ENCODE data around the gene DECR2. TPM values are rescaled to one million over a fixed set of nuclear protein-coding genes. Genes with fewer than 3 reads are reported as not detected.

The DECR2 gene
- total RNA-seq, 2 donors from 2014 or later, result 12.6 to 14.6 TPM

DNA sequence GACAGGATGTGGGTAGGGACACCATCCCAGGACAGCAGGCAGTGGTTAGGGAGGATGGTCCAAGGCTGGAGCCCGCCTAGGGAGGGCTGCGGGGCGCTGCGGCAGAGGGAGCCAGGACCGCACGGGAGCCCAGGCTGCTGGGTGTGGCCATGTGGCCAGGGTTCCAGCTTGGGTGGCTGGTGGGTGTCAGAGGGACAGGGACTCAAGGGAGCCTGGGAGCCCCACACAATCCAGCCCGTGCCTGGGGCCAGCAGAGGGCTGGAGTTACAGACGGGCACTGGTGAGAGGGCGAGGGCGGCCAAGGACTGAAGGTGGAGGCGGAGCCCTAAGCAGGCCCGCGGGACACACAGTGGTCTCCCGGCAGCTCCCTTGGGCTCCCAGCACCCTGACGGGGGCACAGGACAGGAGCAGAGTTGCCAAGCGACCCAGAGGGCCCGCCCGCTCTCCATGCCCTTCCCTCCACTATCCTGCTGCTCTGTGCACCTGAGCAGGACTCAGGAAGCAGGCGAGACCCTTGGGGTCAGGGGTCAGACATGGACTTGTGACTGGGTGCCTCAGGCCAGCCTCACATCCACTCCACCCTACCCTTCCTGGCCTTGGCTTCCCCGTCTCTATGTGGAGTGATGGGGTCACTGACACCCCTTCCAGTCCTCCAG, 38.4 kb upstream of the DECR2 start:
- ATAC-seq, result no peak
- H3K27ac Mint-ChIP-seq, result no peak overlapping the region
- no peak for DNase-seq (ENCODE audit: low spot score in 2 of 2)
- no peaks in the 10 kb centered on the region for H3K9me3 Mint-ChIP-seq
- no peaks in the 10 kb centered on the region for H3K36me3 Mint-ChIP-seq

DNA sequence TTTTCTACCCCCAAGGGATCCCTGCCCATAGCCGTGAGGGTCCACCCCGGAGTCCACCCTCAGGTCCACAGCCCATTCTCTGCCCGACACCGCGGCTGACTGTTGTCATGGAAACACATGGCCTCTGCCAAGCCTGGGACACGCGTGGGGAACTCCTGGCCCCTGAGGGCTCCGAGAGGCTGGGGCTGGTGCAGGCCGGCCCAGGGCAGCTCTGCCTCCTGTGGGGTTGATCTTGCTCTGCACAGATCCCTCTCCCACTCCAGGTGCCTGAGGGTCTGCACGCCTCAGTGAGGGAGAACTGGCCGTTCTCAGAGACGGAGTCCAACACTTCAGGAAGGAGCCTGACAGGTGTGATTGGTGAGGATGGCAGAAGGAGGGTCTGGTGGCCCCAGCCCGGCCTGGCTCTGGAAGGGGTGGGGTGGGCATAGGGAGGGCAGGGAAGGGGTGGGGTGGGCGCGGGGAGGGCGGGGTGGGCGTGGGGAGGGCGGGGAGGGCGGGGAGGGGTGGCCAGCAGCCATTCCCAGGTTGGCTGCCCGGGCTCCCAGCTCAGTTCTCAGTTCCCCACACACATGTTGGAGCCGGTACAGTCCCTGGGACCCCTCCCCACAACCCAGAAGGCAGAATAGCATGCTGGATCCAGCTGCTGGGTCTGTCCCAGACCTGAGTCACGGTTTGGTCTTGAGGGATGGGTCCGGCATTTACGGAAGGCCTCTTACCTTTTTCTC, 37.8 kb upstream of the DECR2 start:
- ATAC-seq, result no peak
- Mint-ChIP-seq H3K36me3 (no peaks in the 10 kb centered on the region), H3K27ac (no peak overlapping the region), H3K9me3 (no peaks in the 10 kb centered on the region)
- DNase-seq (ENCODE audit: low spot score in 2 of 2), result no peak

DNA sequence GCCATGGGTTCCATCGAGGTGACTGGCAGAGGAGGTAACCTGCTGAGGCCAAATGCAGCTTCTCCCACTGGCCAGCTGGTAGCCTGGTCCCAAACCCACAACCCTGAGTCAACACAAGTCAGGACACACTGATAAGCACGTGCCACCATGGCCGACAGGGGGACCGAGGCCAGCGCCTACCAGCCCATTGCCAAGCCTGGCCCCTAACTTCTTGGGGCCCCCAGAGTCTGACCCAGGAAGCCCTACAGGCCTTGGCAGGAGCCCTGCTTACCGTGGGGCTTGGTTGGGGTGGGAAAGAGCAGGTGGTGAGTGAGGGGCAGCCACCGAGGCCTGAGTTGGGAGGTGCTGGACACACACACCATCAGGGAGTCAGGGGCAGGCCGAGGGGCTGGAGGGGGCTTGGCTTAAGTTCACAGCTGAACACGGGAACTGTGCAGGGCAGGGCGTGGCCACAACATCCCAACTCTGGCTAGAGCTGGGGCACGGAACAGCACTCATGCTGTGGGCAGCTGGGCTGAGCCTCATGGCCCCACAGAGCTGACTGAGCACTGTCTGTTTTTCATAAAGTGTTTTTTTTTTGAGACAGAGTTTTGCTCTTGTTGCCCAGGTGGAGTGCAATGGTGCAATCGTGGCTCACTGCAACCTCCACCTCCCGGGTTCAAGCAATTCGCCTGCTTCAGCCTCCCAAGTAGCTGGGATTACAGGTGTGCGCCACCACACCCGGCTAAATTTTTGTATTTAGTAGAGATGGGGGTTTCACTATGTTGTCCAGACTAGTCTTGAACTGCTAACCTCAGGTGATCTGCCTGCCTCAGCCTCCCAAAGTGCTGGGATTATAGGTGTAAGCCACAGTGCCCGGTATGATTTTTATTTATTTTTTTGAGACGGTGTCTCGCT, 36.8 kb upstream of the DECR2 start:
- no peak overlapping the region for H3K27ac Mint-ChIP-seq
- H3K36me3 Mint-ChIP-seq, result no peaks in the 10 kb centered on the region
- ATAC-seq, result no peak
- DNase-seq (ENCODE audit: low spot score in 2 of 2), result peak in 1 of 2 donors; percentile 55
- H3K9me3 Mint-ChIP-seq, result no peaks in the 10 kb centered on the region

DNA sequence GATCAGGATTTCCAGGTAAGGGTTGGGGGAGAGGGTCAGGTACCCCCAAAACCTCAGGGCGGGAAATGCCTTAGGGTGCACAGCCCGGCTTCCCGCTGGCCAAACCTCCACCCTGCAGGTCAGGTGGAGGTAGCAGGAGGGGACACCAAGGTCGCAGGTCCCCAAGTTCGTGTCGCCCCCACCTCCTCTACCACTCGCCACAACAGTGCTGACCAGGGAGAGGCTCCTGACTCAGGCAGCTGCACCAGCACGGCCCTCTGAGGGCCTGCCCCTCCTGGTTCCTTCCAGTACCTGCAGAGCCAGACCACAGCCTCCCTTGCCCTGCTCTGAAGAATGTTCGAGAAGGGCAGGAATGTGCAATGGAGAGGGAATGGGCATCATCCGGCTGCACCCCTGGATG, 35.2 kb upstream of the DECR2 start:
- H3K9me3 Mint-ChIP-seq, result no peaks in the 10 kb centered on the region
- H3K36me3 Mint-ChIP-seq, result no peaks in the 10 kb centered on the region
- H3K27ac Mint-ChIP-seq, result no peak overlapping the region
- ATAC-seq (no peak), DNase-seq (ENCODE audit: low spot score in 2 of 2) (no peak)

DNA sequence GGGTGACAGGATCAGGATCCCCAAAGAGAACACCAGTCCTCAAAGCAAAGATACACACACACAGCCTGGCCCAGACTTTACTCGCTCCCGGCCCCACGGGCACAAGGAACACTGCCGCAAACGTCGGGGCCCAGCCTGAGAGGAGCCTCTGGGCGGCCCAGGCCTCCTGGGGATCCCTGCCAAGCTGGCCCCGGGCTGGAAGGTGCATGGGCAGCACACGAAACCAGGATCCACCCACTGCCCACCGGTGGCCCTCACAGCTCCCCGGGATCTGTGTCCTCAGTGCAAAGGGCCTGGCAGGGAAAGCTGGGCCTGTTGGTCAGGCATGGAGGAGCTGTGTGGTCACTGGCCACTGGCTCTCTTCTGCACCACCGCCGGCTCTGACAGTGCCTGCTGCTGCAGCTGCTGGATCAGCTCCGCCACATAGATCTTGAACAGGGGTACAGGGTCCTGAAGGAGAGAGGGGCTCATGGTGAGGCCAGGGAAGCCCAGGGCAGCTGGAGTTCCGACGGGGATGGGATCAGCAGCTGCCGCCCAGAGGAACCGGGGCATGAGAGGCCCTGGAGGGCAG, 34.3 kb upstream of the DECR2 start:
- Mint-ChIP-seq H3K9me3 (no peaks in the 10 kb centered on the region), H3K36me3 (no peaks in the 10 kb centered on the region), H3K27ac (no peak overlapping the region)
- no peak for ATAC-seq
- DNase-seq (ENCODE audit: low spot score in 2 of 2), result peak in 1 of 2 donors; percentile 57

DNA sequence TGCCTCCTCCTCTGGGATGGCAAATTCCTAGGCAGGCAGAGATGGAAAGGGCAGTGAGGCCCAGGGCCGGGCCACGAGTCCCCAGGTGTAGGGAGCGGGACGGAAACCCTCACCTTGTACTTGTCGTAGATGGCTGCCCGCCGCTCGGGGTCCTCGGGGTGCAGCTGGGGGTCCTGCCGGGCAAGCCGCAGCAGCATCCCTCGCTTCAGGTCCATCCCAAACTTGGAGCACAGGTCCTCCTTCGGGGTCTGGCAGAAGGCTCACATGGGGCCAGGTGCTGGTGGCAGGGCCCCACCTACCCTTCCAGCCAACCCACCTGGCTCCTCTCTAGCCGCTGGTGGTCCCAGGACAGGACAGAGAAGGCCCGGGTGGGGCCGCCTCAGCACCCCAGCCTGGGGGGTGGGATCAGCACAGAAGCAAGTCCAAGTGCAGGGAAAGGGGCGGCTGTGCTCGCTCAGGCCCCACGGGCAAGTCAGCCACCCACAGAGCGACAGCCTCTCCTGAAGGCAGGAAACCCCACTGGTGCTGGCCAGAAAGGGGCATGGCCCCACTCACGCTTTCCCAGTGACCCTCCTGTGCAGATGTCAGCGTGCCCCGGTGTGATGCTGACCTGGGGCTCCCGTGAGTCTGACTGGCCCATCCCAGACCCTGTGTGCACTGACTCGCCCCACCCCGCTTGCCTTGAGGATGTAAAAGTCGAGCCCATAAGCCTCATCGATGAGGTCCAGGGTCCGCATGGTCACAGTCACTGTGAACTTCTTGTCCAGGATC, 33.1 kb upstream of the DECR2 start:
- no peaks in the 10 kb centered on the region for H3K36me3 Mint-ChIP-seq
- H3K9me3 Mint-ChIP-seq, result no peaks in the 10 kb centered on the region
- ATAC-seq, result no peak
- peak overlapping the region in 1 of 2 donors; percentile 94 for H3K27ac Mint-ChIP-seq
- no peak for DNase-seq (ENCODE audit: low spot score in 2 of 2)

DNA sequence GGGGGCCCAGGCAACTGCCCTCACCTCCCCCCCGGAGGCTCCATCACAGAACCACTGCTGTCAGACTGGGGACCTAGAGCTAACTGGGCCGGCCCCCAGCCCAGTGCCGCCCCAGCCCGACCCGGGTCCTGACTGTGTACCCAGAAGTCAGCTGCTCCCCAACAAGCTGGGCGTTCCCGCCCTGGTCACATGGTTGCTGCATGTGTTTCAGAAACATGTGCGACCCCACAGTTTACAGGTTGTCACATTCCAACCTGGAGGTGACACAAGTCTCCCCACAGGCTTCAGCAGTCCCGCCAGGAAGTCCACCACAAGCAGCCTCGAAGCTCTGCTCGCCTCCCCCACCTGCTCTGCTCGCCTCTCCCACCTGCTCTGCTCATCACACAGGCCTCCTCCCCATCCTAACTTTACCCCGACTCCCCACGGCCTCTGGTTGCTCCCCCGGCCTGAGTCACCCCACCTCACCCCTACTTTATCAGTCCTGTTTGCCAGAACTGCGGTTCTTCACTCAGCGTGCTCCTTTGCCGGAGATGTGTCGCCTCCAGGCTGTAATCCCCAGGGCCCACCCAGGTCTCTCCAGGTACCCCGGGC, 32.3 kb upstream of the DECR2 start:
- ATAC-seq, result no peak
- Mint-ChIP-seq H3K27ac (peak overlapping the region in 1 of 2 donors; percentile 94), H3K36me3 (no peaks in the 10 kb centered on the region)

DNA sequence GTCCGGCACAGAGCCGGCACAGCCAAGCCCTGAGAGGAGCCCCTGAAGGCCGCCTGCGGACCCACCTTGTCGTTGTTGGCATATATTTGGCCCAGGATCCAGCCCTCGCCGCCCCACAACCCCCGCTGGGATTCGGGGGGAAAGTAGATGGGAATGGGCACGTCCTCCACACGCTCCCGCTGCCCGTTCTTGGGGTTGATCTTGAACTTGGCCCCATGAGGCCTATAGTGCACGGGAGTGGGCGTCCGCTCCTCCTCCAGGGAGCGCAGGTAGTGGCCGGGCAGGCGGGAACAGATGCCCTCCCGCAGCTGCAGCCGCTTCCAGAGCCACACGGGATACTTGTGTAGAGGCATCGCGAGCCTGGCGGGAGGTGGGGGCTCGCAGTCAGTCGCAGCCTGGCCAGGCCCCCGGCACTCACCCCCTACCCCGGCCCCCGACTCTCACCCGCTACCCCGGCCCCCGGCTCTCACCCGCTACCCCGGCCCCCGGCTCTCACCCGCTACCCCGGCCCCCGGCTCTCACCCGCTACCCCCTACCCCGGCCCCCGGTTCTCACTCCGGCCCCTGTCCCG, 31.7 kb upstream of the DECR2 start:
- Mint-ChIP-seq H3K36me3 (no peaks in the 10 kb centered on the region), H3K9me3 (no peaks in the 10 kb centered on the region), H3K27ac (peak overlapping the region in 1 of 2 donors; percentile 94)
- ATAC-seq (no peak), DNase-seq (ENCODE audit: low spot score in 2 of 2) (no peak)

More for the DNA sequence above, 32.3 kb upstream of the DECR2 start:
- no peak for DNase-seq (ENCODE audit: low spot score in 2 of 2)
- H3K9me3 Mint-ChIP-seq, result no peaks in the 10 kb centered on the region

DNA sequence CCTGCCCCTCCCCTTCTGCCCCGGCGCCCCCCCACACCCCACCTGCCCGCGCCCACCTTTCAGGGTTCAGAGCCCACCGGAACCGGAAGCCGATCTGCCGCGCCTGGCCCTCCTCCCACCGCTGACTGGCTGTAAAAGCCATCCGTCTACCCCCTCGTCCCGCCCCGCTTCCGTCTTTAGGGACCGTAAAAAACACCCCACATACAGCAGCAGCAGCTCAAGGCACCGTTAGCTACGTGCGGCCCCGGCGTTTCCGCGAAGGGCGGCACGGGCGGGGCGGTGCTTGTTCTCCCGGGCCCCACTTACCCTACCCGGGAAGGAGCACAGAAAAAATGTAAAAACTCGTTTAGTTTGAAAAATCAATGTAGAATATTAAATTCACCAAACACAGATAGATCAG, 31.2 kb upstream of the DECR2 start, which contains the start of gene MRPL28:
Gene MRPL28, minus strand, starts transcription at position 96 of the 400 bp plus-strand sequence. CDS start 320 bp downstream, outside the sequence.
- H3K9me3 Mint-ChIP-seq, result no peaks in the 10 kb centered on the region
- peak within 1 kb of the TSS; percentile 94 to 96 for H3K27ac Mint-ChIP-seq
- H3K36me3 Mint-ChIP-seq, result no peaks in the 10 kb centered on the region
- ATAC-seq, result peak; percentile 99 to 100
- DNase-seq (ENCODE audit: low spot score in 2 of 2), result peak; percentile 90 to 94

DNA sequence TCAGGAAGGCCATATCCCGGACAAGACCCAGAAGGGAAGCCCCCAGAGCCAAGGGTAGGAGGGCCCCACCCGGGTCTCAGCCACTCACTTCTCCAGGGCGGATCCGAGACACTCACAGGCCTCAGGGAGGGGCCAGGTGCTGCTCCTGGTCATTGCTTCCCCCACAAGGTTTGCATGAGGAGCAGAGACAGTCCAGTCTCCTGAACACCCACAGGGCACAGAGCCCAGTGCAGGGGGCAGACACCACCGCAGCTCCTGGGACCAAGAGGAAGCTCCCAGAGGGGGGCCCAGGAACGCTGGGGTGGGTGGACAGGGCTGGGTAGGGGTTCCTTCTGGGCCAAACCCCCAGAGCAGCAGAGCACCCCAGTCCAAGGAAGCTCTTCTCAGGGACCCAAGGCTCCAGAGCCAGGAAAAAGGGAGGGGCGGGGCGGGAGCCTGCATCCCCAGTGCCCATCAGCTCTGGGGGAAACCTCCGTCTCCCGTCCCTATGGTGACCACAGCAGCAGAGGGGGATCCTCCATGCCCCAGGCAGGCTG, 30.6 kb upstream of the DECR2 start:
- ATAC-seq (peak in 1 of 2 donors; percentile 3), DNase-seq (ENCODE audit: low spot score in 2 of 2) (no peak)
- H3K27ac Mint-ChIP-seq, result peak overlapping the region; percentile 94 to 96
- no peaks in the 10 kb centered on the region for H3K36me3 Mint-ChIP-seq
- no peaks in the 10 kb centered on the region for H3K9me3 Mint-ChIP-seq

DNA sequence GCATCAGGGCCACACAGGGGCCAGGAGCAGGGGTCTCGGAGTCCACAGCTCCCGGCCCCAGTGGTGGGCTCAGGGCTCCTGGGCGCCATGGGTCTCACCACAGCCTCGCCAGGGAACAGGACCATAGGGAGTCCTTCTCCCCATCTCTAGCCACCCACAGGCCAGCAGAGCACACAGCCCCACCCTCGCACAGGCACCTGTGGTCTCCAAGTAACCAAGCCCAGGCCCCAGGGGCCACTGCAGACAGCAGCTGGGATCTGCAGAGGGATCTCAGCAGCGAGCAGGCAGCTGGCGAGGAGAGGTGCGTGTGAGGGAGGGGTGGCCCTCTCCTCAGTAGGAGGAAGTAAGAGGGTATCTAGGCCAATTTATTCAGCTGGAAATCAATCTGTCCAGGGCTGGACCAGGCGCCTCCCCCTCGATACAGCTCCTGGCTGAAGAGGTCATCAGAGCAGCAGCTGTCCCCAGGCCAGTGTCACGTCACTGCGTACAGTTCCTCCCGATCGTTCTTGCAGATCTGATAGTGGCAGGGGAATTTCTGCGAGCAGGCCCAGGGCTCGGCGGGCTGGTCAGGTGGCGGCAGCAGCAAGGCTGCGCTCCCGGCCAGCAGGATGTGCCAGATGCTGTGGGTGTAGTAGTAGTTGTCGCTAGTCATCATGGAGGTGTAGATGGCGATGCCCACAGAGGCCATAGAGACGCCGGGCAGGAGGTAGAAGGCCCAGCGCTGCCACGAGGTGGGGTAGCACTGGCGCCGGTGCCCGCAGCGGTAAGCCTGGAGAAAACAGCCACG, 30.0 kb upstream of the DECR2 start:
- H3K27ac Mint-ChIP-seq, result peak overlapping the region in 1 of 2 donors; percentile 94
- ATAC-seq (no peak), DNase-seq (ENCODE audit: low spot score in 2 of 2) (no peak)
- no peaks in the 10 kb centered on the region for H3K36me3 Mint-ChIP-seq
- no peaks in the 10 kb centered on the region for H3K9me3 Mint-ChIP-seq

DNA sequence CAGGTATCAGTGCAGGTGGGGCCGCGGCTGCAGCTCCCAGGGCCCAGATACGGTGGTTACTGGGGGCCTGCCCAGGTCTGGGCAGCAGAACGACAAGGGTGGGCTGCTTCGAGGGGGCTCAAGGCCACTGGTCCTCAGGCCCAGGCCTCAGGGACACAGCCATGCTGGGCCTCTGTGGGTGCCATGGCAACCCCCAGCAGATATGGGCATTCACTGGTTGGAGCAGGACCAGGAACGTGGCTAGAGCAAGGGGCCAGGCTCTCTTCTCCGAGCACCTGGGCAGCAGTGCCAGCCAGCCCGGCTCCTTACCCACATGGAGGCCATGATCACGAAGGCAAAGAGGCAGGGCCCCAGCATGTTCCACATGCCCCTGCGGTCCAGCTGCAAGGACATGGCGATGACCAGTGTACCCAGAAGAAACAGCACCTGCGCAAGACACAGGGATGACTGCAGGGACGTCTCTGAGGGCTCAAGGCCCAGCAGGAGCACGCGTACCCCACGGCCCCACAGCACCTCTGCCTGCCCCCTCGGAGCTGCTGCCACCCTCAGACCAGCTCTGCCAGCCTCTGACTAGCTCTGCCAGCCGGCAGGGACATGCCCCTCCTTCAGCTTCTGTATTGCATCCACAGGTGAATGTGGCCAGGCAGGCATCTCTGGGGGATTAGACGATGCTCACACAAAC, 29.2 kb upstream of the DECR2 start:
- no peaks in the 10 kb centered on the region for H3K36me3 Mint-ChIP-seq
- no peaks in the 10 kb centered on the region for H3K9me3 Mint-ChIP-seq
- ATAC-seq (no peak), DNase-seq (ENCODE audit: low spot score in 2 of 2) (no peak)
- H3K27ac Mint-ChIP-seq, result peak overlapping the region in 1 of 2 donors; percentile 94

DNA sequence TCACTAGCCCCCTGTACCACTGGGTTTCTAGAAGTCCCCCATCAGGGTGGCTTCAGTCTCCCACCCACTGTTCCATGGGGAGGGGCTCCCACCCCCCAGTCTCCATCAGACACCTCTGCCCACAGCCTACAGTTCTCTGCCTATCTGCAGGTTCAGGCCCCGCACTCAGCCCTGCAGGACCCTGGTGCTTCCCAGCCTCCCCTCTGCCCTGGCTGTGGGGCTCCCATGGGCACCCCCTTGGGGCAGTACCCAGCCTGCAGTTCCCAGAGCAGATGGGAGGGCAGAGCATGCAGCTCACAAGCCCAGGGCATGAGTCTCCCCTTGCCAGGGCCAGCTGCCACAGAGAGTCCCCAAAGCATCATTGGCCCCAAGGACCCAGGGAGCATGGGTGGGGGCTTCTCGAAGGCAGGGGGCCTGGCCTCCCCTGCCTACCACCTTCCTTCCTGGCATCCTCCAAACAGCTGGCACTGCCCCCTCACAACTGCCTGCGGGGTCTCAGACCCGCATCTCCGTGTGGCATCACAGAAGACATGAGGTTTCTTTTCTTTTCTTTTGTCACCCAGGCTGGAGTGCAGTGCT, 28.6 kb upstream of the DECR2 start:
- H3K27ac Mint-ChIP-seq, result no peak overlapping the region
- DNase-seq (ENCODE audit: low spot score in 2 of 2) (no peak), ATAC-seq (no peak)
- H3K36me3 Mint-ChIP-seq, result no peaks in the 10 kb centered on the region
- H3K9me3 Mint-ChIP-seq, result no peaks in the 10 kb centered on the region

Data from activated naive CD4-positive, alpha-beta T cell treated with anti-CD3 and anti-CD28 coated beads, Interleukin-2, amount 50 U/mL, for 72 hours (primary cell).